ENCODE results near the gene SELENOH. TPM values are rescaled to one million over a fixed set of nuclear protein-coding genes. Genes with fewer than 3 reads are reported as not detected.
A peak's percentile ranks its signal among the peaks of the same experiment; 100 is the strongest.

Gene SELENOH
- total and polyA plus RNA-seq, 12 donors, result 33.8 to 327 (median 198) TPM

DNA sequence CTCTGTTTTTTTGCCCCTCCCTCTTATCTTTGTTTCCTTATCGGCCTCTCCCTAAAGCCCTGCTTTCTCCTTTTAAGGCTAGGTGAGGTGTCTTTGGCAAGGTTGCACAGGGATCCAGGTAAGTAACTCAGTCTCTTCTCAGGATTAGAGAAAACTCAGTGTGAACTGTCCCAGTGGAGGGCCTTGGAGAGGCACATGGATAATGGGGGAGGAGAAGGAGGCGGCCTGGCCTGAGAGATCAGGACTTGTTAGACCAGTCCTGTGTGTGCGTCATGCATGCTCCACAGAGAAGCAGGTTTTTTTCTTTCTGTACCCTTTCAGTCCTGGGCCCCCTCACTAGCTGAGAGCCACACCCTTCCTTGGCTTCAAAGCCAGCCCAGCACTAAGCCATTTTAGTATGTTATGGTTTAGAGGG is 40.2 kb downstream of the SELENOH start:
- 74 to 85% (median 77%) methylated on average over 3 of the region's 3 CpGs for whole genome bisulfite sequencing, 4 donors
- TF ChIP-seq, protein P1, sequence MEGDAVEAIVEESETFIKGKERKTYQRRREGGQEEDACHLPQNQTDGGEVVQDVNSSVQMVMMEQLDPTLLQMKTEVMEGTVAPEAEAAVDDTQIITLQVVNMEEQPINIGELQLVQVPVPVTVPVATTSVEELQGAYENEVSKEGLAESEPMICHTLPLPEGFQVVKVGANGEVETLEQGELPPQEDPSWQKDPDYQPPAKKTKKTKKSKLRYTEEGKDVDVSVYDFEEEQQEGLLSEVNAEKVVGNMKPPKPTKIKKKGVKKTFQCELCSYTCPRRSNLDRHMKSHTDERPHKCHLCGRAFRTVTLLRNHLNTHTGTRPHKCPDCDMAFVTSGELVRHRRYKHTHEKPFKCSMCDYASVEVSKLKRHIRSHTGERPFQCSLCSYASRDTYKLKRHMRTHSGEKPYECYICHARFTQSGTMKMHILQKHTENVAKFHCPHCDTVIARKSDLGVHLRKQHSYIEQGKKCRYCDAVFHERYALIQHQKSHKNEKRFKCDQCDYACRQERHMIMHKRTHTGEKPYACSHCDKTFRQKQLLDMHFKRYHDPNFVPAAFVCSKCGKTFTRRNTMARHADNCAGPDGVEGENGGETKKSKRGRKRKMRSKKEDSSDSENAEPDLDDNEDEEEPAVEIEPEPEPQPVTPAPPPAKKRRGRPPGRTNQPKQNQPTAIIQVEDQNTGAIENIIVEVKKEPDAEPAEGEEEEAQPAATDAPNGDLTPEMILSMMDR (IDR thresholded peaks at IDR 0.05), result no peak
- TF ChIP-seq POLR2A (IDR thresholded peaks at IDR 0.05), result no peak
- Histone ChIP-seq H3K4me1 (replicated peaks in 1 of 2) (peaks cover 45 to 72% of the 10 kb centered on the region in 2 donors), H3K27me3 (no peaks in the 10 kb centered on the region), H3K36me3 (replicated peaks in 1 of 2) (no peaks in the 10 kb centered on the region), H3K4me3 (no peak overlapping the region), H3K27ac (peak overlapping the region in 1 of 5 donors; percentile 4), H3K9me3 (replicated peaks in 1 of 3) (no peaks in the 10 kb centered on the region)
- intact Hi-C loops (cut with DNase I), result no loop called here
- peak in 2 of 7 donors; percentile 31 to 32 for DNase-seq

DNA sequence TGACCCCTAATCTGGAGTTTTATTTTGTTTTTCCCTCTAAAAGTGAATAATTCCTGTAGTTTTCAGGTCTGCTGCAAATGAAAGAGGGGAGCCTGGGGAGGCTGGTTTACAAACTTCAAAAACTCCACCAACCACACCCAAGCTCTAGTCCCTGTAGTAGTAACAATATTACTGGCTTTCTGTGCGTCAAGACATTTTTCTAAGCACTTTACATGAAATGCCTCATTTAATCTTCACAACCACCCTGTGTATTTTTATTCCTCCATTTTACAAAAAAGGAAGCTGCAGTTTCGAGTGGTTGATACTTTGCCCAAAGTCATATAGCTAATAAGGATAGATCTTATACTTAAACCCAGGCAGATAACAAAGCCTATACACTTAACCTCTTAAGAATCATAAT is 43.8 kb downstream of the SELENOH start:
- Histone ChIP-seq H3K9me3 (replicated peaks in 1 of 3) (no peaks in the 10 kb centered on the region), H3K27ac (no peak overlapping the region), H3K4me1 (replicated peaks in 1 of 2) (peaks cover 9 to 62% of the 10 kb centered on the region in 2 donors), H3K36me3 (replicated peaks in 1 of 2) (no peaks in the 10 kb centered on the region), H3K4me3 (no peak overlapping the region), H3K27me3 (no peaks in the 10 kb centered on the region)
- no peak for DNase-seq
- 81 to 86% (median 85%) methylated on average over 2 of the region's 2 CpGs for WGBS, 4 donors
- intact Hi-C loops (cut with DNase I), result no loop called here
- TF ChIP-seq, protein P1 (IDR thresholded peaks at IDR 0.05), result no peak
- no peak for TF ChIP-seq POLR2A (IDR thresholded peaks at IDR 0.05)

DNA sequence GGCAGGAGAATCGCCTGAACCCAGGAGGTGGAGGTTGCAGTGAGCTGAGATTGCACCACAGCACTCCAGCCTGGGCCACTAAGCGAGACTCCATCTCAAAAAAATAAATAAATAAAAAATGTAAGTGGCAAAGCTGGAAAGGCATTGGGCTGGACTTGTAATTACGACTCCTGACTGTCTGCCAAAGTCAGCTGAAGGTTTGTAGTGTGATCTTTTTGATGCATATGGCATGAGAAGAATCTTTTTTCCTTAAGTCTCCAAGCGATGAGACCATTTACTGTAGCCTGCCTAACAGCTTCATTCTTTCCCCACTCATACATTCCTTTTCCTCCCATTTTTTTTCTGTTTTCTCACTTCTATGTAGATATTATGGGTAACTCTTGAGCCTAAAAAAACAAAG is 45.1 kb downstream of the SELENOH start:
- Histone ChIP-seq H3K27ac (peak overlapping the region in 1 of 5 donors; percentile 27), H3K9me3 (replicated peaks in 1 of 3) (no peaks in the 10 kb centered on the region), H3K36me3 (replicated peaks in 1 of 2) (no peaks in the 10 kb centered on the region), H3K27me3 (no peaks in the 10 kb centered on the region), H3K4me3 (no peak overlapping the region), H3K4me1 (replicated peaks in 1 of 2) (peaks cover under 1 to 57% of the 10 kb centered on the region in 2 donors)
- no peak for DNase-seq
- TF ChIP-seq POLR2A (IDR thresholded peaks at IDR 0.05), result no peak
- TF ChIP-seq, protein P1 (IDR thresholded peaks at IDR 0.05), result no peak
- intact Hi-C loops (cut with DNase I), result no loop called here
- WGBS, 4 donors, result 73 to 83% (median 81%) methylated on average over 4 of the region's 4 CpGs

DNA sequence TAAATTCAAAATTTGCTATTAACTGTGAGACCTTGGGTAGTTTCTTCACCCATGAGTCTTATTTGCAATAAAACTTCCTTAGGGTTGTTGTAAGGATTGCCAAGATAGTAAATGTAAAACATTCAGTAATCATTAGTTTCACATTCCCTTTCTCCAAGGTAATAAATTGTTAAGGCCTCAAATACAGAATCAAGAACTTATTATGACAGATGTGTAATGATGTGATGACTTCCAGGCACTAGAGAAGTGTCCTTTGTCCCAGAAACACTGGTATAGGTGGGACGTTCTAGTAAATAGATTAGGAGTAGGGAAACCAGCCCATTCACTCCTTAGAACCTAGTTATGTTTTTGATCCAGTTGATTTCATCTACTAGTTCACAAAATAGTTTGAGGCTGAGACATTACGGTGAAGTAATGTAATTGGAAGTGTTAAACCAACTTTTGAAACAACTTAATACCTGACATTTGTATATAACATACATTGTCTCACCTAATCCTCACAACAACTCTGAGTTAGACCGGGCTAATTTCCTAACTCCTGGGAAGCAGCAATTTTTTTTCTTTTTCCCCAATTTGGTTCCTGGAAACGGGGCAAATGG is 45.8 kb downstream of the SELENOH start:
- 87 to 90% (median 89%) methylated on average over 4 of the region's 4 CpGs for WGBS, 4 donors
- H3K4me1 ChIP-seq (replicated peaks in 1 of 2), result peaks cover 0 to 57% of the 10 kb centered on the region in 2 donors

More for the DNA sequence above, 45.8 kb downstream of the SELENOH start:
- Histone ChIP-seq H3K4me3 (no peak overlapping the region), H3K27ac (peak overlapping the region in 1 of 5 donors; percentile 27), H3K27me3 (no peaks in the 10 kb centered on the region), H3K9me3 (replicated peaks in 1 of 3) (no peaks in the 10 kb centered on the region), H3K36me3 (replicated peaks in 1 of 2) (no peaks in the 10 kb centered on the region)
- DNase-seq, result no peak
- intact Hi-C loops (cut with DNase I), result no loop called here
- TF ChIP-seq POLR2A (IDR thresholded peaks at IDR 0.05), result no peak
- TF ChIP-seq, protein P1 (IDR thresholded peaks at IDR 0.05), result no peak
